ENCODE results near the gene USF3. TPM values are rescaled to one million over a fixed set of nuclear protein-coding genes. Genes with fewer than 3 reads are reported as not detected.

Gene USF3
- total and polyA plus RNA-seq, 2 of the 4 experiments (the other 2 are of a cell fraction), result 3.0 to 5.2 TPM

DNA sequence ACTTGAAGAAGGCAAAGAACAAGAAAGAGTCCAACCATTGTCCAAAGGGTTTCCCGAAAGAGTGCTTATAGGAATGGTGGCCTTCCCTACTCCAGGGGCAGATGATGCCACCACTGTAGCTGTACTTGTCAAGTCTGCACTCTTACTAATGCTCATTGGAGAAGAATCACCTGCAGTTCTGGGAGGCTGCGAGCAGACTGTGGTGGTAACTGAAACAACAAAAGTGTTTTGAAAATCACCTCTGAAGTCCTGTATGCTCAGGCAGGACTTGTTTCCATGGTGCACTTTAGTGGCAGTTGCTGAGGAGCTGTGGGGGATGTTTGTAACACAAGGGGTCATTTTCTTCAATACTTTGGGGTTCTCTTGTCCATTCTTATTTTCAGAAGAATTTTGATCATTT is 36.0 kb downstream of the USF3 start:
- H3K4me2 ChIP-seq (ENCODE audit: low read depth, low read length), result peak overlapping the region; percentile 32; the same call in 1 of the 2 replicates
- in situ Hi-C loops (cut with MboI; ENCODE audit: low sequenced_read_pairs) (no loop called here), intact Hi-C loops (cut with micrococcal nuclease) (no loop called here), dilution Hi-C loops (cut with HindIII; ENCODE audit: low sequenced_read_pairs, unreplicated experiment) (no loop called here)
- no TSS peak for BruUV-seq (replicated peaks)
- DNase-seq, result no peak
- H3K4ac ChIP-seq (ENCODE audit: low read depth, low read length), result peak overlapping the region; percentile 79
- H2AK9ac ChIP-seq (replicated peaks; ENCODE audit: low read depth, low read length, poor library complexity), result no peak overlapping the region
- peak overlapping the region; percentile 81 for H3K18ac ChIP-seq (ENCODE audit: low read depth, low read length)
- H4K5ac ChIP-seq (ENCODE audit: low read depth, low read length), result peak overlapping the region; percentile 63
- ChIA-PET POLR2A (ENCODE audit: unreplicated experiment) (no interaction called here), CTCF (no interaction called here)
- no peak overlapping the region for H2AFZ ChIP-seq (replicated peaks; ENCODE audit: low read length, poor library complexity)
- H3K9ac ChIP-seq (ENCODE audit: low read depth, low read length), result no peak overlapping the region
- peak overlapping the region; percentile 43; the same call in 1 of the 2 replicates for H4K91ac ChIP-seq (ENCODE audit: insufficient read depth, low read depth, low read length)
- H2AK5ac ChIP-seq (ENCODE audit: low read depth, low read length), result peak overlapping the region; percentile 79
- TF ChIP-seq MXI1 (IDR thresholded peaks at IDR 0.05; ENCODE audit: borderline replicate concordance, low read depth, low read length), result no peak
- no peak for TF ChIP-seq BHLHE40 (IDR thresholded peaks at IDR 0.05; ENCODE audit: low read depth, low read length)
- TF ChIP-seq NFE2L2 (IDR thresholded peaks at IDR 0.05; ENCODE audit: low read depth, low read length), result no peak
- TF ChIP-seq POLR2A (IDR thresholded peaks at IDR 0.05; ENCODE audit: low read depth, low read length), result no peak
- TF ChIP-seq RFX5 (IDR thresholded peaks at IDR 0.05; ENCODE audit: low read depth, low read length), result no peak
- TF ChIP-seq, protein P1, sequence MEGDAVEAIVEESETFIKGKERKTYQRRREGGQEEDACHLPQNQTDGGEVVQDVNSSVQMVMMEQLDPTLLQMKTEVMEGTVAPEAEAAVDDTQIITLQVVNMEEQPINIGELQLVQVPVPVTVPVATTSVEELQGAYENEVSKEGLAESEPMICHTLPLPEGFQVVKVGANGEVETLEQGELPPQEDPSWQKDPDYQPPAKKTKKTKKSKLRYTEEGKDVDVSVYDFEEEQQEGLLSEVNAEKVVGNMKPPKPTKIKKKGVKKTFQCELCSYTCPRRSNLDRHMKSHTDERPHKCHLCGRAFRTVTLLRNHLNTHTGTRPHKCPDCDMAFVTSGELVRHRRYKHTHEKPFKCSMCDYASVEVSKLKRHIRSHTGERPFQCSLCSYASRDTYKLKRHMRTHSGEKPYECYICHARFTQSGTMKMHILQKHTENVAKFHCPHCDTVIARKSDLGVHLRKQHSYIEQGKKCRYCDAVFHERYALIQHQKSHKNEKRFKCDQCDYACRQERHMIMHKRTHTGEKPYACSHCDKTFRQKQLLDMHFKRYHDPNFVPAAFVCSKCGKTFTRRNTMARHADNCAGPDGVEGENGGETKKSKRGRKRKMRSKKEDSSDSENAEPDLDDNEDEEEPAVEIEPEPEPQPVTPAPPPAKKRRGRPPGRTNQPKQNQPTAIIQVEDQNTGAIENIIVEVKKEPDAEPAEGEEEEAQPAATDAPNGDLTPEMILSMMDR (conservative IDR thresholded peaks at IDR 0.05; ENCODE audit: low read depth, low read length), result no peak
- no peak for TF ChIP-seq RCOR1 (IDR thresholded peaks at IDR 0.05; ENCODE audit: insufficient replicate concordance, low read length)
- TF ChIP-seq CHD1 (IDR thresholded peaks at IDR 0.05; ENCODE audit: low read depth, low read length), result no peak
- no peak for TF ChIP-seq FOS (IDR thresholded peaks at IDR 0.05; ENCODE audit: low read depth, low read length)
- peak overlapping the region; percentile 86 for H3K14ac ChIP-seq (replicated peaks; ENCODE audit: low read depth, low read length)
- H3K36me3 ChIP-seq (ENCODE audit: control insufficient read depth, insufficient read depth, low read length), result peaks cover 30% of the 10 kb centered on the region
- WGBS, 2 experiments (ENCODE audit: extremely low coverage in 2 of 2, insufficient read length in 1 of 2), result 100% methylated on average over 1 of the region's 2 CpGs; no CpG with 5 or more reads in 1 of the 2 experiments
- no peaks in the 10 kb centered on the region for H3K27me3 ChIP-seq (ENCODE audit: control insufficient read depth, insufficient read depth, low read length)
- H3K4me1 ChIP-seq (ENCODE audit: control insufficient read depth, insufficient read depth, low read length), result peaks cover 7% of the 10 kb centered on the region
- peak overlapping the region; percentile 70; the same call in 1 of the 2 replicates for H2BK20ac ChIP-seq (ENCODE audit: low read depth, low read length)
- peak overlapping the region; percentile 66; the same call in 2 of the 3 replicates for H2BK15ac ChIP-seq (ENCODE audit: low read depth, low read length)
- H3K9me1 ChIP-seq (ENCODE audit: insufficient read depth, low read length), result peaks cover 14% of the 10 kb centered on the region
- peak overlapping the region; percentile 53; the same call in 1 of the 2 replicates for H3K23ac ChIP-seq (ENCODE audit: low read depth, low read length)
- H4K20me1 ChIP-seq (ENCODE audit: insufficient read depth, low read length), result no peaks in the 10 kb centered on the region
- H2BK5ac ChIP-seq (ENCODE audit: low read depth, low read length, poor library complexity, severe bottlenecking), result peak overlapping the region; percentile 72
- H4K8ac ChIP-seq (ENCODE audit: low read depth in 2 of 2, low read length in 2 of 2), result peak overlapping the region in 1 of 2 experiments; percentile 68; a peak in 1 of 4 replicates
- no peak overlapping the region for H3K56ac ChIP-seq (ENCODE audit: extremely low read depth, insufficient read depth, low read length)
- no peaks in the 10 kb centered on the region for H3K9me3 ChIP-seq (ENCODE audit: control insufficient read depth, insufficient read depth, low read length)
- H2BK120ac ChIP-seq (ENCODE audit: low read depth, low read length), result peak overlapping the region; percentile 71; the same call in 1 of the 2 replicates
- peak; percentile 9; the same call in 1 of the 2 replicates for ATAC-seq (ENCODE audit: low read depth)
- no peaks in the 10 kb centered on the region; a peak in 1 of 4 replicates for H3K79me1 ChIP-seq (ENCODE audit: low read depth in 1 of 2, low read length in 2 of 2)
- peak overlapping the region; percentile 68 for H3K27ac ChIP-seq (ENCODE audit: insufficient read depth, low read length)
- no peak overlapping the region for H3K4me3 ChIP-seq (ENCODE audit: insufficient read depth, low read depth, low read length)
